Measurements from ENCODE around the gene GID4. TPM values are rescaled to one million over a fixed set of nuclear protein-coding genes. Genes with fewer than 3 reads are reported as not detected.

Gene GID4
- total and polyA plus RNA-seq, 10 donors: 3.0 to 11.5 (median 8.4) TPM

DNA sequence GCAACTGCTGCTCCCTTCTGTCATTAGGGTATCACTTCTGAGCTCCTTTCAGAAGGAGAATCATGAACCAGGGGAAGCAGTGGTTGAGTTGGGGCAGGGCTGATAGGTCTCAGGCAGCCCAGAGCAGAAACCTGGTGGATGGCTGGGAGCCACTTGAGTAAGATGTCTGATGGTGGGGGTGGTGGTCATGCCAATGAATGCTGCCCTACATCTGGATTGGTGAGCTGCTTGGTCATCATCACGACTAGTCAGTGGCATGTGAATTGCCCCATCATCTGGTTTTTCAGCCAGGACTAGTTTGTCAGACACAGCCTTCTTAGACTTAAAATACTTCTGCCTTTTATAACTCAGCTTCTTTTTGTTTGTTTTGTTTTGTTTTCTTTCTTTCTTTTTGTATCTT is 2.6 kb downstream of the GID4 start:
- Histone ChIP-seq H3K36me3 (peaks cover 0 to 22% (median 4%) of the 10 kb centered on the region in 6 donors), H3K4me1 (peaks cover 24 to 69% (median 42%) of the 10 kb centered on the region in 6 donors), H3K9me3 (no peaks in the 10 kb centered on the region), H3K27me3 (replicated peaks in 1 of 7) (no peaks in the 10 kb centered on the region), H3K27ac (no peak overlapping the region), H3K4me3 (no peak overlapping the region)
- 23 to 81% (median 54%) methylated on average over 1 of the region's 1 CpG for WGBS, 5 donors
- no peak for TF ChIP-seq POLR2AphosphoS5 (IDR thresholded peaks at IDR 0.05)
- TF ChIP-seq POLR2A (IDR thresholded peaks at IDR 0.05): no peak
- TF ChIP-seq, protein P1, sequence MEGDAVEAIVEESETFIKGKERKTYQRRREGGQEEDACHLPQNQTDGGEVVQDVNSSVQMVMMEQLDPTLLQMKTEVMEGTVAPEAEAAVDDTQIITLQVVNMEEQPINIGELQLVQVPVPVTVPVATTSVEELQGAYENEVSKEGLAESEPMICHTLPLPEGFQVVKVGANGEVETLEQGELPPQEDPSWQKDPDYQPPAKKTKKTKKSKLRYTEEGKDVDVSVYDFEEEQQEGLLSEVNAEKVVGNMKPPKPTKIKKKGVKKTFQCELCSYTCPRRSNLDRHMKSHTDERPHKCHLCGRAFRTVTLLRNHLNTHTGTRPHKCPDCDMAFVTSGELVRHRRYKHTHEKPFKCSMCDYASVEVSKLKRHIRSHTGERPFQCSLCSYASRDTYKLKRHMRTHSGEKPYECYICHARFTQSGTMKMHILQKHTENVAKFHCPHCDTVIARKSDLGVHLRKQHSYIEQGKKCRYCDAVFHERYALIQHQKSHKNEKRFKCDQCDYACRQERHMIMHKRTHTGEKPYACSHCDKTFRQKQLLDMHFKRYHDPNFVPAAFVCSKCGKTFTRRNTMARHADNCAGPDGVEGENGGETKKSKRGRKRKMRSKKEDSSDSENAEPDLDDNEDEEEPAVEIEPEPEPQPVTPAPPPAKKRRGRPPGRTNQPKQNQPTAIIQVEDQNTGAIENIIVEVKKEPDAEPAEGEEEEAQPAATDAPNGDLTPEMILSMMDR (IDR thresholded peaks at IDR 0.05 in 8 of 11, conservative IDR thresholded peaks at IDR 0.05 in 3 of 11): no peak
- DNase-seq: peak; percentile 41
- intact Hi-C loops (cut with DNase I; ENCODE audit: low total_unique reads): no loop called here

DNA sequence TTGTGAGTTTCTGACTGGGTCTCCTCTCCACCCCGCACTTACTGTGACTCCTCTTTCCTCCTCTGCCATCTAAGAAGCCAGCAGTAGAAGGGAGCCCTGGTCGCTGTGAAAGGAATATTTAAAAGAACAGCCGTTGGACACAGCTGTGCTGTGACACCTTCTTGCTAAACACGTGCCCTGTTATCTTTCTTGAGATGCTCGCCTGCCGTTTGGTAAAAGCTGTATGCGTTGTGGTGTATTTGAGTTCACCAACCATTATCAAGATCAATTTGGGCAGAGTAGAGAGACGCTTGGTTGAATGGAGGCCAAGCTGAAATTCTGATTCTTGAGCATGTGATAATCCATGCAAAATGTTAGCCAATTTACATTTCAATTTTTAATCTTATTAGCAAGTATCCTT is 3.8 kb downstream of the GID4 start:
- WGBS, 5 donors: 90 to 94% (median 91%) methylated on average over 8 of the region's 8 CpGs
- no peak for TF ChIP-seq POLR2A (IDR thresholded peaks at IDR 0.05)
- TF ChIP-seq POLR2AphosphoS5 (IDR thresholded peaks at IDR 0.05): no peak
- TF ChIP-seq, protein P1 (IDR thresholded peaks at IDR 0.05 in 8 of 11, conservative IDR thresholded peaks at IDR 0.05 in 3 of 11): no peak
- Histone ChIP-seq H3K4me1 (peaks cover 15 to 57% (median 30%) of the 10 kb centered on the region in 6 donors), H3K27me3 (replicated peaks in 1 of 7) (no peaks in the 10 kb centered on the region), H3K4me3 (no peak overlapping the region), H3K9me3 (no peaks in the 10 kb centered on the region), H3K27ac (no peak overlapping the region), H3K36me3 (peaks cover 0 to 32% (median 9%) of the 10 kb centered on the region in 6 donors)
- intact Hi-C loops (cut with DNase I; ENCODE audit: low total_unique reads): no loop called here
- DNase-seq: no peak

DNA sequence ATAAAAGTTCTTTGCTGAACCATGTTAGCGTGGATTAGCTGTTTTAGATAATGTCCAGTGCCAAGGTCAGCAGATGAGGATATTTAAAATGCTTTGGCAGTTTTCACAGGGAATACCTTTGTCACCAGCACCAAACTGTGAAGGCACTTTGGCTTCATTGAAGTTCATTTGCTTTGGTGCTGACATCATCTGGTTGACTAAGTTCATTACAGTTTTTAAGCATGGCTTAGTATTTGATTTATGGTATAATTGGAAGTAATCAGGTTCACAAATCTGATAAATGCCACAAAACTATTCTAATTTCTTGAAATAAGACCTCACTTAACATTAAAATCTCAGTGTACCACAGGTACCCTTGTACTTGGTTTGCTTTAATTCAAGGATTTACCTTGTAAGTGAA is 4.3 kb downstream of the GID4 start:
- H3K36me3 ChIP-seq: peaks cover 0 to 35% (median 11%) of the 10 kb centered on the region in 6 donors
- H3K27me3 ChIP-seq (replicated peaks in 1 of 7): no peaks in the 10 kb centered on the region
- H3K4me1 ChIP-seq: peaks cover 10 to 52% (median 25%) of the 10 kb centered on the region in 6 donors
- H3K27ac ChIP-seq: no peak overlapping the region
- H3K4me3 ChIP-seq: no peak overlapping the region
- intact Hi-C loops (cut with DNase I; ENCODE audit: low total_unique reads): no loop called here
- TF ChIP-seq, protein P1 (IDR thresholded peaks at IDR 0.05 in 8 of 11, conservative IDR thresholded peaks at IDR 0.05 in 3 of 11): no peak
- TF ChIP-seq POLR2A (IDR thresholded peaks at IDR 0.05) (no peak), POLR2AphosphoS5 (IDR thresholded peaks at IDR 0.05) (no peak)
- 67 to 90% (median 79%) methylated on average over 1 of the region's 1 CpG for WGBS, 5 donors
- no peak for DNase-seq
- H3K9me3 ChIP-seq: no peaks in the 10 kb centered on the region

DNA sequence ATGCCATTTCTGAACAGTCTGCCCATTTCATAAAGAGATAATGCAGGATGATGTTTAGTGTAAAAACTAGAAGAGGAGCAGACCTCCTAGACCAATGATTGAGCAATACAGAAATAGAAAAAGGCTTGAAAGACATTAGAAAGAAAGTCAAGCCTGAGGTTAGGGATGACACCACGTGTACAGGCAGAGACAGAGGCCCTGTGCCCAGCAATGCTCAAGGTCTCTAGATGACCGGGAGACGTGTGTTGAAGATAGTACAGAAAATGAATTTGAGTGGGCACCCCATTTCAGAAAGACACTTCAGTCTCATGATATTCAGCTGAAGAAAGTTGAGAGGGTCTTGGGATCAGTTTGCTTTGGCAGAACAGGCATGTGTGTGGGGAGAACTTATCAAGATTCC is 5.4 kb downstream of the GID4 start:
- TF ChIP-seq, protein P1 (IDR thresholded peaks at IDR 0.05 in 8 of 11, conservative IDR thresholded peaks at IDR 0.05 in 3 of 11): no peak
- no peak for TF ChIP-seq POLR2AphosphoS5 (IDR thresholded peaks at IDR 0.05)
- TF ChIP-seq POLR2A (IDR thresholded peaks at IDR 0.05): no peak
- Histone ChIP-seq H3K36me3 (peaks cover 0 to 43% (median 12%) of the 10 kb centered on the region in 6 donors), H3K27me3 (replicated peaks in 1 of 7) (no peaks in the 10 kb centered on the region), H3K27ac (no peak overlapping the region), H3K9me3 (no peaks in the 10 kb centered on the region), H3K4me3 (no peak overlapping the region), H3K4me1 (peaks cover 10 to 50% (median 22%) of the 10 kb centered on the region in 6 donors)
- no peak for DNase-seq
- 85 to 97% (median 89%) methylated on average over 3 of the region's 3 CpGs for WGBS, 5 donors
- intact Hi-C loops (cut with DNase I; ENCODE audit: low total_unique reads): no loop called here
